ENCODE measurements around the gene USHBP1. TPM values are rescaled to one million over a fixed set of nuclear protein-coding genes. Genes with fewer than 3 reads are reported as not detected.

Gene USHBP1
- total and polyA plus RNA-seq, 2 of the 13 experiments (the other 11 are each of a cell fraction or from before 2014, with no cell fraction given): 0.15 to 1.5 TPM

DNA sequence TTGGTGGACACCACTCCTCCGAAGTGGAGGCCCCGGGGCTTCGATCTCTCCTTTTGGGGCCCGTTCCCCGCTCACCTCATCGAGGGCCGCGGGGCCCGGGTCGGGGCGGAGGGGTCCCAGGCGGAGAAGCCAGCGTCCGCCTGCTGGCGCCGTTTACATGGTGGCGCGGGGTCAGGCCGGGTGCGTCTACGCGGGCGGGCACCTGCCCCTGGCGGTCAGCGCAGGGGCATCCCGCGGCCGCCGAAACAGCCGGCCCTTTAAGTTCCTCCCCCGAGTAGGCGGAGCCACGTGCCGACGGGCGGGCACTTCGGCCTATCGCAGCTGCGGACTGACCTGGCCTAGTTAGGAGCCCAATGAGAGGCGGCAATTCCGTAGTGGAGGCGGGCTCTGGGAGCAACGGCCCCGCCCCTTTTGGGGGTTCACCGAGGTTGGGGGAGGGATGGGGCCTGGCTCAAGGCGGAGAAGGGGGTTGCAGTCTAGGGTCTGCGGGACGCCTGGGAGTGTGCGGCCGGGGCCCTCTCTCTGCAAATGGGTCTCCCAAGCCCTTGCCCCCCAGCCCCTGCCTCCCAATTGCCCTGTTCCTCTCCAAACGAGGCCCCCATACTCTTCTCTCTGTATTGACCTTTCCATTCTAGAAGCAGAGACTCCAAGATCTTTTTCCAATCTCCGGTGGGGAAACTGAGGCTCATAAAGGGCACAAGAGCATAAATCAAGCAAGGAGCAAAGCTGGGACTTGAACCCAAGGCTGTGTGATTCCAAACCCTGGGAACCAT is 38.8 kb upstream of the USHBP1 start, which contains the start of gene ABHD8 (continued):
- TF ChIP-seq CCAR2 (optimal IDR thresholded peaks at IDR 0.05; ENCODE audit: low read depth, low read length) (no peak), ZMAT3 (CRISPR knock-in tag; conservative IDR thresholded peaks at IDR 0.05) (0 out of 2 replicates have a peak, but pooled peaks have one; percentile 56), ZNF431 (CRISPR knock-in tag; IDR thresholded peaks at IDR 0.05; ENCODE audit: borderline replicate concordance, low read depth) (no peak), REL (CRISPR knock-in tag; conservative IDR thresholded peaks at IDR 0.05) (no peak), PAF1 (CRISPR knock-in tag; IDR thresholded peaks at IDR 0.05) (no peak), HOXA9 (CRISPR knock-in tag; IDR thresholded peaks at IDR 0.05; ENCODE audit: borderline replicate concordance) (no peak), ZNF292 (CRISPR knock-in tag; IDR thresholded peaks at IDR 0.05; ENCODE audit: borderline replicate concordance, low read depth) (no peak), SMAD1 (CRISPR knock-in tag; IDR thresholded peaks at IDR 0.05; ENCODE audit: borderline replicate concordance, low read depth) (no peak), KDM3A (CRISPR knock-in tag; IDR thresholded peaks at IDR 0.05; ENCODE audit: low read depth) (no peak), MXI1 (IDR thresholded peaks at IDR 0.05; ENCODE audit: borderline replicate concordance, low read depth, low read length) (peak; percentile 59; the same call in 1 of the 3 replicates), HOXA5 (CRISPR knock-in tag; IDR thresholded peaks at IDR 0.05) (peak; percentile 63; the same call in 1 of the 2 replicates), JDP2 (CRISPR knock-in tag; IDR thresholded peaks at IDR 0.05; ENCODE audit: borderline replicate concordance) (no peak), ONECUT2 (CRISPR knock-in tag; IDR thresholded peaks at IDR 0.05) (no peak), SIN3A (IDR thresholded peaks at IDR 0.05; ENCODE audit: borderline replicate concordance, low read depth, low read length) (no peak; the same call in 1 of the 2 replicates), ZBTB38 (CRISPR knock-in tag; IDR thresholded peaks at IDR 0.05) (no peak), ZNF543 (CRISPR knock-in tag; IDR thresholded peaks at IDR 0.05) (no peak)
- TF ChIP-seq, protein P1, sequence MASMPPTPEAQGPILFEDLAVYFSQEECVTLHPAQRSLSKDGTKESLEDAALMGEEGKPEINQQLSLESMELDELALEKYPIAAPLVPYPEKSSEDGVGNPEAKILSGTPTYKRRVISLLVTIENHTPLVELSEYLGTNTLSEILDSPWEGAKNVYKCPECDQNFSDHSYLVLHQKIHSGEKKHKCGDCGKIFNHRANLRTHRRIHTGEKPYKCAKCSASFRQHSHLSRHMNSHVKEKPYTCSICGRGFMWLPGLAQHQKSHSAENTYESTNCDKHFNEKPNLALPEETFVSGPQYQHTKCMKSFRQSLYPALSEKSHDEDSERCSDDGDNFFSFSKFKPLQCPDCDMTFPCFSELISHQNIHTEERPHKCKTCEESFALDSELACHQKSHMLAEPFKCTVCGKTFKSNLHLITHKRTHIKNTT (CRISPR knock-in tag; IDR thresholded peaks at IDR 0.05): no peak
- TF ChIP-seq, protein P2, sequence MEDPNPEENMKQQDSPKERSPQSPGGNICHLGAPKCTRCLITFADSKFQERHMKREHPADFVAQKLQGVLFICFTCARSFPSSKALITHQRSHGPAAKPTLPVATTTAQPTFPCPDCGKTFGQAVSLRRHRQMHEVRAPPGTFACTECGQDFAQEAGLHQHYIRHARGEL (CRISPR knock-in tag; IDR thresholded peaks at IDR 0.05): no peak
- TF ChIP-seq, protein P3, sequence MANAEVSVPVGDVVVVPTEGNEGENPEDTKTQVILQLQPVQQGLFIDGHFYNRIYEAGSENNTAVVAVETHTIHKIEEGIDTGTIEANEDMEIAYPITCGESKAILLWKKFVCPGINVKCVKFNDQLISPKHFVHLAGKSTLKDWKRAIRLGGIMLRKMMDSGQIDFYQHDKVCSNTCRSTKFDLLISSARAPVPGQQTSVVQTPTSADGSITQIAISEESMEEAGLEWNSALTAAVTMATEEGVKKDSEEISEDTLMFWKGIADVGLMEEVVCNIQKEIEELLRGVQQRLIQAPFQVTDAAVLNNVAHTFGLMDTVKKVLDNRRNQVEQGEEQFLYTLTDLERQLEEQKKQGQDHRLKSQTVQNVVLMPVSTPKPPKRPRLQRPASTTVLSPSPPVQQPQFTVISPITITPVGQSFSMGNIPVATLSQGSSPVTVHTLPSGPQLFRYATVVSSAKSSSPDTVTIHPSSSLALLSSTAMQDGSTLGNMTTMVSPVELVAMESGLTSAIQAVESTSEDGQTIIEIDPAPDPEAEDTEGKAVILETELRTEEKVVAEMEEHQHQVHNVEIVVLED (CRISPR knock-in tag; IDR thresholded peaks at IDR 0.05; ENCODE audit: borderline replicate concordance): peak; percentile 56; the same call in 1 of the 2 replicates
- TF ChIP-seq, protein P4, sequence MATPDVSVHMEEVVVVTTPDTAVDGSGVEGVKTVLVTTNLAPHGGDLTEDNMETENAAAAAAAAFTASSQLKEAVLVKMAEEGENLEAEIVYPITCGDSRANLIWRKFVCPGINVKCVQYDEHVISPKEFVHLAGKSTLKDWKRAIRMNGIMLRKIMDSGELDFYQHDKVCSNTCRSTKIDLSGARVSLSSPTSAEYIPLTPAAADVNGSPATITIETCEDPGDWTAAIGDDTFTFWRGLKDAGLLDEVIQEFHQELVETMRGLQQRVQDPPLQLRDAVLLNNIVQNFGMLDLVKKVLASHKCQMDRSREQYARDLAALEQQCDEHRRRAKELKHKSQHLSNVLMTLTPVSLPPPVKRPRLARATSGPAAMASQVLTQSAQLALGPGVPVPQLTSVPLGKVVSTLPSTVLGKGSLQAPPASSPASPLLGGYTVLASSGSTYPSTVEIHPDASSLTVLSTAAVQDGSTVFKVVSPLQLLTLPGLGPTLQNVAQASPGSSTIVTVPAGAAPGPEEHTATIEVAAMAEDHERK (CRISPR knock-in tag; IDR thresholded peaks at IDR 0.05; ENCODE audit: low read depth): 0 out of 2 replicates have a peak, but pooled peaks have one; percentile 27
- TF ChIP-seq, protein P5, sequence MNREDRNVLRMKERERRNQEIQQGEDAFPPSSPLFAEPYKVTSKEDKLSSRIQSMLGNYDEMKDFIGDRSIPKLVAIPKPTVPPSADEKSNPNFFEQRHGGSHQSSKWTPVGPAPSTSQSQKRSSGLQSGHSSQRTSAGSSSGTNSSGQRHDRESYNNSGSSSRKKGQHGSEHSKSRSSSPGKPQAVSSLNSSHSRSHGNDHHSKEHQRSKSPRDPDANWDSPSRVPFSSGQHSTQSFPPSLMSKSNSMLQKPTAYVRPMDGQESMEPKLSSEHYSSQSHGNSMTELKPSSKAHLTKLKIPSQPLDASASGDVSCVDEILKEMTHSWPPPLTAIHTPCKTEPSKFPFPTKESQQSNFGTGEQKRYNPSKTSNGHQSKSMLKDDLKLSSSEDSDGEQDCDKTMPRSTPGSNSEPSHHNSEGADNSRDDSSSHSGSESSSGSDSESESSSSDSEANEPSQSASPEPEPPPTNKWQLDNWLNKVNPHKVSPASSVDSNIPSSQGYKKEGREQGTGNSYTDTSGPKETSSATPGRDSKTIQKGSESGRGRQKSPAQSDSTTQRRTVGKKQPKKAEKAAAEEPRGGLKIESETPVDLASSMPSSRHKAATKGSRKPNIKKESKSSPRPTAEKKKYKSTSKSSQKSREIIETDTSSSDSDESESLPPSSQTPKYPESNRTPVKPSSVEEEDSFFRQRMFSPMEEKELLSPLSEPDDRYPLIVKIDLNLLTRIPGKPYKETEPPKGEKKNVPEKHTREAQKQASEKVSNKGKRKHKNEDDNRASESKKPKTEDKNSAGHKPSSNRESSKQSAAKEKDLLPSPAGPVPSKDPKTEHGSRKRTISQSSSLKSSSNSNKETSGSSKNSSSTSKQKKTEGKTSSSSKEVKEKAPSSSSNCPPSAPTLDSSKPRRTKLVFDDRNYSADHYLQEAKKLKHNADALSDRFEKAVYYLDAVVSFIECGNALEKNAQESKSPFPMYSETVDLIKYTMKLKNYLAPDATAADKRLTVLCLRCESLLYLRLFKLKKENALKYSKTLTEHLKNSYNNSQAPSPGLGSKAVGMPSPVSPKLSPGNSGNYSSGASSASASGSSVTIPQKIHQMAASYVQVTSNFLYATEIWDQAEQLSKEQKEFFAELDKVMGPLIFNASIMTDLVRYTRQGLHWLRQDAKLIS (CRISPR knock-in tag; IDR thresholded peaks at IDR 0.05): no peak

All from HepG2 (cell line).